Measurements from ENCODE around the gene GRIK2. TPM values are rescaled to one million over a fixed set of nuclear protein-coding genes. Genes with fewer than 3 reads are reported as not detected.

Gene GRIK2
- total RNA-seq, 3 donors from 2014 or later (not counting 1 experiment from before 2014, with no cell fraction given), result not detected

DNA sequence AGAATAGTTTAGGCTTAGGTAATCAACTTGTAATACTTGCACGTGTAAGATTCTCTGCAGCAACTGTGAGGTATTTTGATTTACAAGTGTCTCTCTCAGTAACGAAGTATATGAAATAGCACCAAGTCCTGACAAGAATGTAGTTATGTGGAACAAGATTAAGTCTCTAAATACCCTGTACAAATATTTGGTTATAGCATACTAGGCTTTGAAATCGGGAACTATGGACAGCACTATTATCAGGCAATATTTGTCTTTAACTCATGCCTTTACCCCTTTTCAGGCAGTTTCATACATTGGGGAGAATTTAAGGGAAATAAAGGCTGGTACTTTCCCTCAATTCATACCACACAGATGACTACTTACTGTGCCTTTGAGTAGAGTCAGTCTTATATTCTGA is 93.2 kb downstream of the GRIK2 start:
- no peak for ATAC-seq
- no peaks in the 10 kb centered on the region for H3K9me3 ChIP-seq (ENCODE audit: control insufficient read depth, insufficient read depth, low read length)
- H3K4me1 Mint-ChIP-seq, result no peaks in the 10 kb centered on the region
- intact Hi-C loops (cut with micrococcal nuclease), result no loop called here
- H3K9me3 Mint-ChIP-seq, result peaks cover 10 to 13% of the 10 kb centered on the region in 2 donors
- no peaks in the 10 kb centered on the region for H3K27me3 ChIP-seq (ENCODE audit: control insufficient read depth, insufficient read depth, low read length)
- TF ChIP-seq CTCF (IDR thresholded peaks at IDR 0.05), result no peak
- 80% methylated on average over 1 of the region's 3 CpGs for WGBS (ENCODE audit: insufficient coverage)
- no peaks in the 10 kb centered on the region for H3K4me1 ChIP-seq (ENCODE audit: control insufficient read depth, insufficient read depth, low read length)
- H3K27ac ChIP-seq (ENCODE audit: low read length), result no peak overlapping the region
- no peak overlapping the region for H3K27ac Mint-ChIP-seq
- H3K4me3 ChIP-seq (ENCODE audit: low read length), result no peak overlapping the region
- no peaks in the 10 kb centered on the region for H3K27me3 Mint-ChIP-seq (ENCODE audit: low read depth in 2 of 2)
- H3K36me3 Mint-ChIP-seq, result no peaks in the 10 kb centered on the region
- no peak overlapping the region for H3K4me3 Mint-ChIP-seq
- no peaks in the 10 kb centered on the region for H3K36me3 ChIP-seq (ENCODE audit: control insufficient read depth, insufficient read depth, low read length)
- DNase-seq, result no peak

GRCh38 chr6:101489456-101489855 is 95.9 kb downstream of the GRIK2 start:
- intact Hi-C loops (cut with micrococcal nuclease), result no loop called here
- no peak for DNase-seq
- ATAC-seq, result no peak
- Mint-ChIP-seq H3K4me3 (no peak overlapping the region), H3K4me1 (no peaks in the 10 kb centered on the region), H3K27ac (no peak overlapping the region), H3K9me3 (peaks cover 9 to 12% of the 10 kb centered on the region in 2 donors), H3K36me3 (no peaks in the 10 kb centered on the region), H3K27me3 (ENCODE audit: low read depth in 2 of 2) (no peaks in the 10 kb centered on the region)
- H3K36me3 ChIP-seq (ENCODE audit: control insufficient read depth, insufficient read depth, low read length), result no peaks in the 10 kb centered on the region
- no peaks in the 10 kb centered on the region for H3K27me3 ChIP-seq (ENCODE audit: control insufficient read depth, insufficient read depth, low read length)
- H3K4me1 ChIP-seq (ENCODE audit: control insufficient read depth, insufficient read depth, low read length), result no peaks in the 10 kb centered on the region
- no peak for TF ChIP-seq CTCF (IDR thresholded peaks at IDR 0.05)
- H3K9me3 ChIP-seq (ENCODE audit: control insufficient read depth, insufficient read depth, low read length), result no peaks in the 10 kb centered on the region
- no peak overlapping the region for H3K27ac ChIP-seq (ENCODE audit: low read length)
- H3K4me3 ChIP-seq (ENCODE audit: low read length), result no peak overlapping the region

- H3K27ac Mint-ChIP-seq, result no peak overlapping the region
- WGBS (ENCODE audit: insufficient coverage), result 83% methylated on average over 2 of the region's 3 CpGs
These were observed 97.3 kb downstream of the GRIK2 start for GRCh38 chr6:101490857-101491256.

More at GRCh38 chr6:101490857-101491256, 97.3 kb downstream of the GRIK2 start:
- Mint-ChIP-seq H3K9me3 (peaks cover 7 to 12% of the 10 kb centered on the region in 2 donors), H3K36me3 (no peaks in the 10 kb centered on the region), H3K27me3 (ENCODE audit: low read depth in 2 of 2) (no peaks in the 10 kb centered on the region), H3K4me3 (no peak overlapping the region), H3K4me1 (no peaks in the 10 kb centered on the region)
- no peak overlapping the region for H3K4me3 ChIP-seq (ENCODE audit: low read length)
- DNase-seq, result no peak
- no peaks in the 10 kb centered on the region for H3K36me3 ChIP-seq (ENCODE audit: control insufficient read depth, insufficient read depth, low read length)
- H3K27me3 ChIP-seq (ENCODE audit: control insufficient read depth, insufficient read depth, low read length), result no peaks in the 10 kb centered on the region
- H3K4me1 ChIP-seq (ENCODE audit: control insufficient read depth, insufficient read depth, low read length), result no peaks in the 10 kb centered on the region
- intact Hi-C loops (cut with micrococcal nuclease), result no loop called here
- ATAC-seq, result no peak
- no peaks in the 10 kb centered on the region for H3K9me3 ChIP-seq (ENCODE audit: control insufficient read depth, insufficient read depth, low read length)
- H3K27ac ChIP-seq (ENCODE audit: low read length), result no peak overlapping the region
- no peak for TF ChIP-seq CTCF (IDR thresholded peaks at IDR 0.05)

Measured in natural killer cell (primary cell).